Cortex of kidney (tissue), 1 donor: ENCODE results near the gene NEK2.
"Not testable (repeated sequence)": the region's sequence is repeated elsewhere in the genome, so short reads cannot be mapped to it uniquely, and the experiment has no call there.

Source experiments
- DNase-seq: peaks from one replicate; lab custom pipeline; 2025; lab: John Stamatoyannopoulos, UW

The NEK2 gene

DNA sequence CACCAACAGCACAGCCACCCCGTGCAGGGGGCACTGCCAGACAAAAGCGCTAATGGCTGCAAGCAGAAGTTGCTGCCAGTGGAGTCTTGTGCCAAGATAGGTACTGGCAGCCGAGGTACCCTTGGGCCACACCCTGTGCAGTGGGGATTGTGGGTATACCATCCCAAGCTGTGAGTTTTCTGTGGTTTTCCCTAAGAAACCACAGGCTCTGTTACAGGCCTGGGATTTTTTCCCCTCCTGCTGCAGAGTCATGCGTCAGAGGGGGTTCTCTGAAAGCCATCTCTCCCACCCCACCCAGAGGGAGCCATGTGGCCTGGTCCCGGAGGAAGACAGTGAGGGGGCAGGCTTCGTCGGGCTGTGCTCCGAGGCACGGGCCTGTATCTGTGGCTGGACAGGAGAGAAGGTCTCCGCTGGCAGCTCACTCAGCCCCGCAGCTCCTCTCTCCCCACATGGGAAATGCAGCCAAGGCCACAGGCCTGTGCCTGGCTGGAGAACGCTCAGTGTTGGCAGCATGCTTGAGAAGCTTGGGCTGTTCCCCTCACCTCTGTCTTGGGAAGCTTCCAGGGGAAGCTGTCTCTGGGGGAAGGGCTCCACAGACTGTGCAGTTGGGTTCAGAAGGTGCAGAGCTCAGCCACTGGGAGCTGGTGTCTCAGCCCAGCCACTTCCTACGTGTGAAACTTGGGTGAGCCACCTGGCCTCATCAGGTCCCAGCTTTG, 42.5 kb downstream of the NEK2 start:
- no peak for DNase-seq

DNA sequence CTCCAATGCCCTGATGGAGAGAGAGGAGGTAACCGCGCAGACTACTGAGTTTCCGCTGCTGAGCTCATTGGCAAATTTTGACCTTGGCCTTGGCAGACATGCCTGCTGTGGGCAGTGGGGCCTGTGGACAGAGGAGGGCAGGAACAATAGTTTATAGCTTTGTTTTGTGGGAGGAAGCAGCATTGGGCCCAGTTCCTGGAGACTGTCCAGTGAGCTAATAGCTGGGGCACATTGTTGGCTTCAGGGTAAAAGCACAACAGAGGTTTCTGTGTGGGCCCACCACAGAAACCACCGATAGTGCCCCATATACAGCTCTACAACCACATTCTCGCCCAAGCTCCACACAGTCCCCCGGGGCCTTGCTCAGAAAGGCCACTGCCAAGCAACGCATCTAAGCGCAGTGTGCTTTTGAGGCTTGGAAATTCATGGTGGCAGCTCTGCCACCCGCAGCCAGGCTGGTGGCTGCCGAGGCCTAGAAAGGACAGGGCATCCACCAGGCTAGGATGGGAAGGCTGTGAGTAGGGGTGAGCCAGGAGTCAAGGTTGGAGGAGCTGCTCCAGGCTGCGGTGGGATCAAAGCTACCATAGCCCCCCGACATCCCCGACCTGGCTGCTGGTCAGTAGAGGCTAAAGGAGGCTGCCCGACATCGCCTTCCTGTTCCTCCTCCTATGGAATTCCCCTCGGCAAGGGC, 43.2 kb downstream of the NEK2 start:
- DNase-seq: no peak

DNA sequence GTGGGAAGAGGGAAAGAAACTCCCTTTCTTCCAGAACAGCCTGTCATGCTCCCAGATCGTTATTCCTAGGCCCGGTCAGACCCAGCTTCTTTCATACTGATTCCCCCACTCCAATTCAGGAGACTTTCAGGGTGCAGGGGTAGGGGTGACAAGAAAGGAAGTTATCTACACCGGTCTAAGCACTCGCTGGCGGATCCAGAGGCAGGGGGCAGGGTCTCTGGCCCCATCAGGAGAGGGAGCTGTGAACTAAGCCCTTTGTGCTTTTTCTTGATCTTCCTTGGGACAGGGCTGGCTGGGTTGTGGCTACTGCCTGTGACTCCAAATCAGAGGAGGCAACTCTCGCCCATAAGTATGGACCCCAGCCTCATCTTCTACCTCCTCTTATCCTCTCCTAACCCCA, 44.3 kb downstream of the NEK2 start:
- no peak for DNase-seq

- DNase-seq: no peak
Observed at GRCh38 chr1:211630236-211631081, 45.0 kb downstream of the NEK2 start.

- DNase-seq: no peak
Observed at GRCh38 chr1:211628417-211628816, 47.0 kb downstream of the NEK2 start.

GRCh38 chr1:211627259-211627658, 48.2 kb downstream of the NEK2 start:
- no peak for DNase-seq

DNA sequence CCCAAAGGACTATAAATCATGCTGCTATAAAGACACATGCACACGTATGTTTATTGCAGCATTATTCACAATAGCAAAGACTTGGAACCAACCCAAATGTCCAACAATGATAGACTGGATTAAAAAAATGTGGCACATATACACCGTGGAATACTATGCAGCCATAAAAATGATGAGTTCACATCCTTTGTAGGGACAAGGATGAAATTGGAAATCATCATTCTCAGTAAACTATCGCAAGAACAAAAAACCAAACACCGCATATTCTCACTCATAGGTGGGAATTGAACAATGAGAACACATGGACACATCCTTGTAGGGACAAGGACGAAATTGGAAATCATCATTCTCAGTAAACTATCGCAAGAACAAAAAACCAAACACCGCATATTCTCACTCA, 49.6 kb downstream of the NEK2 start:
- DNase-seq: not testable (repeated sequence)

DNA sequence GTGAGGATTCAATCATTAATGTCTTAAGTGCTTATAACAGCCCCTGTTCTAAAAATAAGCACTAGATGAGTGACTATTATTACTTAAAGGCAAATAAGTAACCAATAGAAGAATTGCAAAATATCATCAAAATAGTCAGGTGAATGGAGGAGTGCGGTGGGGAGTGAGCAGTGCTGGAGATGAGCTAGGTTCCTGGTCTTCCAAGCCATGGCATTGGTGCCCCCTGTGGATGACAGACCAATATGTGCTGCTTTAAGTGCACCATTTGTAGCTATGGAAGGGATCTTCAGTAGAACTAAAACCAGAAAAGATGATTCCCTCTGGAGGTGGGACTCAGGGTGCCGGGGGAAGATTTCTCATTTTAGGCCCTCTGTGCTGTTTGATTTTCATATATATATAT, 50.4 kb downstream of the NEK2 start:
- no peak for DNase-seq

DNA sequence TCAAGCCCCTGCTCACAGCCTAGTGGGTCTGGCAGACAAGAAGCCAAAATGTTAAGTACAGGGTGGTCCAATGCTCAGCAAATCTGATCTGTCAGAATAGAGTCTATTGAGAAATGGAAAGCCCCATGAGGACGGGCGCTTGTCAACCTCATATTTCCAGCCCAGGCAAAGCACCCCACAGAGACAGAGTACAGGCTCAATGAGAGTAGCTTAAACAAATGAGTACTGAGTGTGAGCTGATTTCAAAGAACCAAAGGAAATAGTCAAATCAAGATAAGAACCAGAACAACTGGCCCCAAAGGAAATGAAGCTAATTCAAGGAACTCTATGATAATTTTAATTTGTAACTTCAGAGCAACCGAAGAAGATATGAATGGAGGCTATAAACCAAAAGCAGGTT, 51.9 kb downstream of the NEK2 start:
- DNase-seq: no peak

DNA sequence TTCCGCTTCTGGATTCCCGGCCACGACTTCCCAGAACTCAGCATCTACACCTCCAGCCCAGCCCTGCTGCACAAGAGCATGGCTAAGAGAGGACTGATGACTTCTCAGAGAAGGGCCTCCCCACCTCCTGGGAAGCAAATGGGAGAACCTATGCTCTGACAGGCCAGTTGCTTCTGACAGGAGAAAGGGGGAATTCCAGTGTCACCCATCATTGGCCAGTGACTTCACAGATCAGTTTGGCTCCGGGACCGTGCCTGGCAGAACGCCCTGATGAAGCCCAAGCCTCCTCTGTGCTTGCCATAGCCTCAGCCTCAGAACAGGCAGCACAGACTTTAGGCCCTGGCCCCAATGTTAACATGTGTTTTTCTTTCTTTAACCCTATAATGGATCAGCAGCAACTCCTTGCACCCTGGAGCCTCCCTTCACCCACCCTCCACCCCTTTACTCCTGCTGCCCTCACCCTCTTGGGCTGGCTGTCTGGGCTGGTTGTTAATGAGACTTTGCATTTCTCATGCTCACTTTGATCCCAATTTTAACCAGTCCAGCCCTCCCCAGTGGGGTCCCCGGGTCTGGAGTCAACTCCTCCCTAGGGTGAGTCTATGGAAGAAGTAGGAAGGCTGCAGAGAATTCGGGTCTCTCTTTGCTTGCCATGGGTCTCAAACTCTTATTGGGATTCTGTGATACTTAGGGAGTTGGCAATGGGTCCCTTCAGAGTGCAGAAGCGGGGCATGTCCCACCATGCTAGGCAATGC, 53.8 kb downstream of the NEK2 start:
- no peak for DNase-seq

DNA sequence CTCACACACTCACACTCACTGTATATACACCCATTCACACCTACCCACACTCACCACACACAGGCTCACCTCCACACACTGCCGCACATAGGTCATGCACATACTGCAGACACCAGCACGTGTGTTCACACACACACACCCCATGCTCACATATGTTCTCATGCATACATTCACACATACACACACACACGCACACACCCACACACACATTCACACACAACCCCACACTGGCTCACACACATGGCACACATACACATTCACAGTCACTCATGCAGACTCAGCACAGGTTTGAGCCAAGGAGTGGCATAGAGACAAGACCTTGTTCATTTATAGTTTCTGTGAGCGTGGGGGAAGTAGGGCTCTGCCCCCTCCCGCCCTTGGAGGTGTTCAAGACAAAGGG, 55.3 kb downstream of the NEK2 start:
- DNase-seq: no peak

GRCh38 chr1:211619033-211619996, 56.1 kb downstream of the NEK2 start:
- DNase-seq: no peak

DNA sequence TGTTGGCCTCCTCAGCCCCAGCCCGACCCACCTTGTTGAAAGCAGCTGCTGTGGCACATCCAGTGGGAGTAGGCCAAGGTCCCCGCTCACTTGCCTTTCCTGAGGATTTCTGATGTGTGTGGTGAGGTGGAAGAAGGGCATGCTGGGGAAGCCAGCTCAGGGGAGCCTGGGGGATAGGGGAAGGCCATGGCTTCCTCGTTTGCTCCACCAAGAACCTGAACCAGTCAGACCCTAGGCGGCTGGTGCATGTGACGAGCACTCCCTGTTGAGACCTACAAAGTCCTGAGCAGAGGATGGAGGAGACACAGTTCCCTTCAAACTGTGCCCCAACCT, 58.5 kb downstream of the NEK2 start:
- DNase-seq: no peak

- no peak for DNase-seq
Observed at GRCh38 chr1:211616231-211616964, 59.0 kb downstream of the NEK2 start.

DNA sequence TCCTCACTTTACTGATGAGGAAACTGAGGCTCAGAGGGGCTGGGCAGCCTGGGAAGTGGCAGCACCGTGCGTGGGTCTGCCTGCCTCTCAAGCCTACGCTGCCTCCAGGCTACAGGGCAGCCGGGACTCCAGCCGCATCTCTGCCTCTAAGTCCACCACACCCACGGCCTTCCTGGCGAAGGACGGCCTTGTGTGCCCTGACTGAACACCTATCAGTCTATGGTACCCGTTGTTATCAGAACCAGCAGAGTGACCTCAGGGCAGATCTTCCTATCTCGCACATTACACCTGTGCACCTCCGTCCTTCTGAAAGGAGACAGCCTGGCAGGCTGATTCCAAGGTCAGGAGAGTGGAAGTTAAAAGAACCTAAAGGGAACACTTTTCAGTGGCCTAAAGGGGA, 60.8 kb downstream of the NEK2 start:
- DNase-seq: no peak

GRCh38 chr1:211613951-211614350, 61.5 kb downstream of the NEK2 start:
- no peak for DNase-seq

DNA sequence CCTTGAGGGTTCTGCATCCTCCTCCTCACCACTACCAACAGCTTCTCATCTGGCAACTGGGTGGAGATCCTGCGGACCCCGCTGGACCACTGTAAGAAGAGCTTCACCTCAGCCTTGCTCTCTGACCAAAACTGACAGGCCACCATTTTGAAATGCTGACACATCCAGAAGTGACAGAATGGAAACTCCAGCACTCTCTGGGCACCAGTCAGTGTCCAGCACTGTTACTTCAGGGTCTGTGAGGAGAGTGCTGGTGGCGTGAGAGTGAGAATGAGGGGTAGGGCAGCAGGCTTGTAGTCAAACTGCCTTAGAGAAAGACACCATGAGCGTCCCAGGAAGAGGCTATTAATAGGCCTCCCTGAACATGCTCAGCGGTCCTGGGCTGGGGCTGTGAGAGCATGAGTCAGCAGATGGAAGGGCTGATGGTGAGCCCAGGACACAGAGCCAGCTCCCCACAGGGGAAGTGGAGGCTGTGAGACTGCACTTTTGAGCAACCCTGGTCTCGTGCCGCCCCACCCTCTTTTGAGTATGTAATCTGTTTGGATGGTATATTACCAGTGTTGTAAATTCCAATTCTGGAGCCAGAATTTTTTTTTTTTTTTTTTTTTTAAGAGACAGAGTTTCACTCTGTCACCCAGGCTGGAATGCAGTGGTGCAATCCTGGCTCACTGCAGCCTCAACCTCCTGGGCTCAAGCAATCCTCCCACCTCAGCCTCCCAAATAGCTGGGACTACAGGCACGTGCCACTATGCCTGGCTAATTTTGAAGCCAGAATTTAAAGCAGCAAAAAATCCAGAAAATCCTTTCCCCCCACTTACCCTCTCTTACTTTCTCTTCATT, 62.1 kb downstream of the NEK2 start:
- DNase-seq: no peak

DNA sequence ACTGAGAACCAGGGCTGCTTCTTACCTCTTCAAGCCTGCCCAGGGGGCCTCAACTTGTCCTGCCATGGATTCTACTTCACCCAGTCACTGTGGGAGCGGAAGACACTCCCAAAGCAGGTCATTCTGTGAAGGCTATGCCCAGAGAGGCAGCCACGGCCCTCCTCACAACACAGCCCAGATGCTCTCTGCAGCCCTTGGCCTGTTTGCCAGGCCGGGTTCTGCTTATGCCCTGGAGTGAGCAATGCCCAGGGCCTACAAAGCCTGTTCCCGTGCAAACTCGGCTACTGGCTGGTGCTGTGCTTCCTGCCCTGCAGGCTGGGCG, 62.7 kb downstream of the NEK2 start:
- no peak for DNase-seq
